IPS DF 4.7 (cell line): ENCODE measurements around the gene PDCL2.
"Not testable (repeated sequence)": the region's sequence is repeated elsewhere in the genome, so short reads cannot be mapped to it uniquely, and the experiment has no call there.

ENCODE experiments used
- DNase-seq: peaks from one replicate; pipeline ENCODE4 v3.0.0-alpha.2; 2013; ENCODE audit warnings: low spot score; ENCODE audit errors: extremely low read depth

The PDCL2 gene

DNA sequence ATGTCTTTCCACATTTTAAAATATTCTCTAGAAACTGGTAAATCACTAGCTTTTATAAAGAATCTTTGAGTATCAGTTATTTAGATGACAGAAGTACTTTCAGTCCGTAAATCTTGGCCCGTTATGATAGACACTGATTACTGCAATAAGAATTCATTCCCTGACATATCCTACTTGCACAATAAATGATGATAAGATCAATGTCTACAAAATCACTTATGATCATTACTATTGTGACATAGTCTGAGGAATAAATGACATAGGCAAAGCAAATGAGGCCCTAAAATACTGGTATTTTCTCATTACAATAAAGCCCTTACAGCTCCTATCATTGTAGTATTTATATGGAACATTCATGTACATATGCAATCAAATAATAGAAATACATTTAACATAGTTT lies 6.6 kb upstream of the PDCL2 start:
- no peak for DNase-seq

DNA sequence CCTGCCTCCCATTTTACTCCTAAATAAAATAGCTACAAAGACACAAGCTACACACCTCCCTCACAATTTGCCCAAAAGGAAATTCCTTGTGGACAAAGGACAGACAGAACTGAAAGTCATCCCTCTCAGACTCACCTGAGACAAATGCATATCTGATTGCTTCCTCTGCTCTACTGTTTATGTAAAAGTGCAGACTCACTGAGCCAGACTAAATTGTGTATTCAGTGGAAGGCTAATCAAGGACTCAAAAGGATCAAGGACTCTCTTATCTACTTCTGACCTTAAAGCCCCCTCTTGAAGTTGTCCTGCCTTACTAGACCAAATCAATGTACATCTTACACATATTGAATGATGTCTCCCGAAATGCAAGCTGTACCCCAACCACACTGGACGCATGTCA lies 3.9 kb downstream of the PDCL2 start:
- DNase-seq: no peak

DNA sequence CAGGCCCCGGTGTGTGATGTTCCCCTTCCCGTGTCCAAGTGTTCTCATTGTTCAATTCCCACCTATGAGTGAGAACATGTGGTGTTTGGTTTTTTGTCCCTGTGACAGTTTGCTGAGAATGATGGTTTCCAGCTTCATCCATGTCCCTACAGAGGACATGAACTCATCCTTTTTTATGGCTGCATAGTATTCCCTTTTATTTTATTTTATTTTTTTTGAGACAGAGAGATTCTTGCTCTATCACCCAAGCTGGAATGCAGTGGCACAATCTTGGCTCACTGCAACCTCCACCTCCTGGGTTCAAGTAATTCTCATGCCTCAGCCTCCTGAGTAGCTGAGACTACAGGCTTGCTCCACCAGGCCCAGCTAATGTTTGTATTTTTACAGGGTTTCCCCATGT lies 9.3 kb downstream of the PDCL2 start:
- DNase-seq: not testable (repeated sequence)

DNA sequence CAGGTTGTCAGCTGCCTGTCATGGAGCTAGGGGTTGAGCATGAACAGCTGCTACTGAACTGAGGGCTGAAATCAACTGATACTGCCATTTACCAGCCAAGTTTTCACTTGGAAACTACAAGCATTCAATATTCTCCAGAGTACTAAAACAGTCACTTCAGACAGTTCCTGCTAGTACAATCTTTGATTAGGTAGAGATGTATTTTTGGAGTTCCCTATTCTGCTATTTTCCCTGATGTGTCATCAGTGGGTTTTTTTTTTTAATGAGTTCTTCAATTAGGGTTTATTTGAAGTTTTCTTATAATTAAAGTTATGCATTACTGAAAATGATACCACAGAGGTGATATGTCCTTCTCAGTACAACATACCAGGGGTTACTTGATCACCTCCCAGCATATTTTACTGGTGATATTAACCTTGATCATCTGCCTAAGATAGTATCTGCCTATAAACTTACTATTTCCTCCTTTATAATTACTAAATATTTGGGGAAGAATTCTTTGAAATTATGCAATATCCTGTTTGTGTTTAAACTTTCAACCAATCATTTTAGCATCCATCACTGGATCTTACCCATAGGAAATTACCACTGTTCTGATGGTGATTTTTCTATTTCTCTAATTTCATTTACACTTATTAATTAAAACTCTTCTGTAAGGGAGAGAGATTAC lies 13.6 kb downstream of the PDCL2 start:
- DNase-seq: no peak

DNA sequence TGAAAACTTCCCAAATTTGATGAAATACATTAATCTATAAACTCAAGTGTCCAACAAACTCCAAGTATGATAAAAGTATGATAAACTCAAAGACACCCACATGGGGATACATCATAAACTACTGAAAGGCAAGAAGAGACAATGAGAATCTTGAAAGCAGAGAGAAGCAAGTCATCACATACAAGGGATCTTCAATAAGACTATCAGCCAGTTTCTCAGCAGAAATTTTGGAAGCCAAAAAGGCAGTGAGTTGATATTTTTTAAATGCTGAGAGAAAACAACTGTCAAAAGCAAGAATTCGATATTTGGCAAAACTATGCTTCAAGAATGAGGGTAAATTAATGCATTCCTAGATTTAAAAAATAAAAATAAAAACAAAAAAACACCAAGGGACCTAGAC lies 16.5 kb downstream of the PDCL2 start:
- DNase-seq: no peak

DNA sequence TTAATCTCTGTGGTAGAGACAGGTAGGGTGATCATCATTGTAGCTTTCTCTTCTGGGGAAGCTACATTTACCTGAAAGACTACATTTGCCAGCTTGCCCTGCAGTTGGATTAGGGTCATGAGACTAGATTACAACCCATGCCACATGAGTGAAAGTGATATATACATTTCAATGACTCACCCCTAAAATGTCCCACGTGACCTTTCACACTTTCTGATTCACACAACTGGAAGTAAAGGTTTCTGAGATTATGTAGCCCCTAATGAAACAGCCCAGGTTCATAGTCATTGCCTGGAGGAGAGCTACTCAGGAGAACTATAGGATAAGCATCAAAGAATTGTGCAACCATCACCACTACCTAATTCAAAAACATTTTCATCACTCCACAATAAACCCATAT lies 17.8 kb downstream of the PDCL2 start:
- no peak for DNase-seq

DNA sequence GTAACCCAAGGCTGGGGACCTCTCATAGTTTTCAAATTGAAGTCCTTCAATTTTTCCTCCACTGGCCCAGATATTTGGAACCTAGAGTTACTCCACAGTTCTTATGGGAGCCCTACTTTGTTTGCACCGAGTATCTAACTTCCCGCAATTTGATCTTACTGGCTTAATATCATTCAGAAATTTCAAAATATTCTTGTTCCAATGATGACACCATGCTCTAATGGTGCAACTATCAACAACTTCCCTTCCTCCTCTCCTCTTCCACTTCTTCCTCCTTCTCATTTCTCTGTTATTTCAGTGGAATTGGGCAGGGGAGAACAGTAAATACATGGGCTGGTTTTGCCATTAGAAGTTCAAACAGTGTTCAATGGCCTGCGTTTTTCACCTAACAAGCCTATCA lies 20.2 kb downstream of the PDCL2 start:
- no peak for DNase-seq

DNA sequence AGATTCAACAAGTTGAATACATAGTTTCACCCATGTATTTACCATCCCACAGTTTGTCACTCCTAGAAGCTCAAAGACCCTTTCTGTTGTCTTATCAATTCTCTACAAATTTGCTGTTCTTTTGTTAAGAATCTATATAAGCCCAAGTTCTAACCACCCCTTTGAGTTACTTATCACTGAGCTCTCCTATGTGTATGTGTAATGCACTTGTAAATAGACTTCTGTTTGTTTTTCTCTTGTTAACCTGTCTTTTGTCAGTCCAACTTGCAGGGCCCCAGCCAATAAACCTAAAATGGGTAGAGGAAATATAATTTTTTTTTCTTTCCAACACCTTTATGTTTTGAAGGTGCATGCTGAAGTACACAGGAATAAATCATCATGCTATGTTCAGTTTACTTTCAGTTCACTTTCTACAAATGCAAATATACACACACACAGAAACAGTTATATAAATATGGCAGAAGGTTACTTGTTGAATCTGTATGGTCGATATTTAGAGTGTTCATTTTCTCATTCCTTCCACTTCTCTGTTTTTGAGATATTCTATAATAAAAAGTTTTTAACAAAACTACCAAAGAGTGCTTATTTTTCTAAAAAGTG lies 23.0 kb downstream of the PDCL2 start:
- no peak for DNase-seq

DNA sequence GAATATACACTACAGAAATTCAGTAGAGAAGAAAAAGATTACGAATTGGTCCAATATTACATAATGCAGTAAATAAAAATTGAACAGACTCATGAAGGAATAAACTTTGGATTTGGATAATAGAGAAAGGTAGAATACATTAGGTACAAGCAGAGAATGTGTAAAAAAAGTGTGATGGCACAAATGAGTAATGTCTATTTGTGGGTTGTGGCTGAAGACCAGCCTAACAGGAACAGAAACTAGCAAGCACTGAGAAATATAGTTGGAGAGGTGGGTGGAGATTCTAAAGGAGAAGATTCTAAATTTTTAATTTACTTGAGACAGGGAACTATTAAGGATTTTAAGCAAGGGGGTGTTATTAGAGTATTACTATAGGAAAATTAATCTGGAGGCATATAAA lies 30.2 kb downstream of the PDCL2 start:
- DNase-seq: no peak

DNA sequence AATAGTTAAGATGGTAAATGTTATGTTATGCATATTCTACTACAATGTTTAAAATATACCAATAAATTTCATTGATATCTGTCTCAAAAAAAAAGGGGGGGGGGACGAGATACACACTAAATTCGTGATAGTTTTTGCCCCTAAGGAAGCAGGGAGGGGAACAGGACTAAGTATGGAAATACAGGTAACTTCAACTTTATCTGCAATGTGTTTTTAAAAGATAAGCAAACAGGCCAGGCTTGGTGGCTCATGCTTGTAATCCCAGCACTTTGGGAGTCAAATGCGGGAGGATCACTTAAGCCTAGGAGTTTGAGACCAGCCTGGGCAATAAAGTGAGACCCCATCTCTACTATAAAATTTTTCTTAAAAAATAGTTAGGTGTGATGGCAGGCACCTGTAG lies 31.9 kb downstream of the PDCL2 start:
- no peak for DNase-seq

DNA sequence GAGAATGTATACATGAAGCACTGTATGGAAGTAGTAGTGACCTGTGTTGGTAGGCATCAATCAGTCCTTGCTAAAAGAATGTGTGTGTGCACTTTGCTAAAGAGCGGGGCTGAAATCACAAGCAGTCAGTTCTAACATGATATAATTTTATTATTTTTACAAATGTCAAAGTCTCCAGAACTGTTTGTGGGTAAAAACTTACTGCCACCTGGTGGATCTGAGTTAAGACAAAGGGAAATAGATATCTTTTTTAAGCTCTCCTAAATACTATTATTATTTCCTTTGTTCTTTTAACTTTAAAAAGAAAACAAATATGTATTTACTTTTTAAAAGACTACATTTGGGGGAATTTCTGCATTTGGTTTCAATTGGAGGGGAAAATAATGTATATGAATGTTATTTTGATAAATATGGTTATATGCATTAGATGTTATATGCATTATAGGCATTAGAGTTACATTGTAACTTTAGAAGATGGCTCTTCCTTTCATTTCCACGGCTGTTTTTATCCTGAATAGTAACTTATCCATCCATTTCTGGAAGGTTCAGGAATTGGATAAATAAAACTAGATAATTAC lies 37.5 kb downstream of the PDCL2 start:
- DNase-seq: no peak

DNA sequence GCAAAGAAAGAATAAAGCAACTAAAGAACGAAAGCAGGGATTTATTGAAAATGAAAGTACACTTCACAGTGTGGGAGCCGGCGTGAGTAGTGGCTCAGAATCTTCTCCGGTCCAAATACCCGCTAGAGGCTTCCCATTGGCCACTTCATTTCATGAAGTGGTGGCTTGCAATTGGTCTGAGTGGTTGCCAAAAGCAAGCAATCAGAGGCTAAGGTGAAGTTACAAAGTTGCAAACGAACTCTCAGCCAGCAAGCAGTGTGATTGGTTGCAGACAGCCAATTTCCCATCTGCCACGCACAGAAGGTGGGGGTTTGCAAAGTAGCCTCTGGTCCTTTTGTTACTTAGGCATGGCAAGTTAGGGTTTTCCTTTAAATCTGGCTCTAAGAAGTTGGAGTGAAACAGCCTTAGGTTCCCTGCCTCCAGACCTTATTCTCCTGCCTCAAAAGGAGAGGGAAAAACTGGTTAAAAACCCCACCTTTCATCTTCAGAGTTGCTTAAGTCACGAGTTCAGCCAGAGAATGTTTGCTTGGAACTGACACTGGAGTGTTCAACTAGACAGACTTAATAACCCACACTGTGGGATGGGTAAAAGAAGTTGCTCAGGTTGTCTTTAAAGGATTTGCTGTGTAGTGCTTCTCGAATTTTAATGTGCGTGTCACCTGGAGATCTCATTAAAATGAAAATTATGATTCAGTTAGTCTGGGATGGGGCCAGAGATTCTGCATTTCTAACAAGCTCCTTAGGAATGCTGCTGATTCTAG lies 38.4 kb downstream of the PDCL2 start:
- DNase-seq: no peak

DNA sequence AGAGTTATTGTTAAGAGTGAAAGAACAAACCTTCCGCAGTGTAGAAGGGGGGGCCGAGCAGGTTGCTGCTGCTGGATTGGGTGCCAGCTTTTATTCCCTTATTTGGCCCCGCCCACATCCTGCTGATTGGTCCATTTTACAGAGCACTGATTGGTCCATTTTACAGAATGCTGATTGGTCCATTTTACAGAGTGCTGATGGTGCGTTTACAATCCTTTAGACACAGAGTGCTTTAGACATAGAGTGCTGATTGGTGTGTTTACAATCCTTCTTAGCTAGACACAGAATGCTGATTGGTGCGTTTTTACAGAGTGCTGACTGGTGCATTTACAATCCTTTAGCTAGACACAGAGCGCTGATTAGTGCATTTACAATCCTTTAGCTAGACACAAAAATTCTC lies 40.1 kb downstream of the PDCL2 start:
- not testable (repeated sequence) for DNase-seq

DNA sequence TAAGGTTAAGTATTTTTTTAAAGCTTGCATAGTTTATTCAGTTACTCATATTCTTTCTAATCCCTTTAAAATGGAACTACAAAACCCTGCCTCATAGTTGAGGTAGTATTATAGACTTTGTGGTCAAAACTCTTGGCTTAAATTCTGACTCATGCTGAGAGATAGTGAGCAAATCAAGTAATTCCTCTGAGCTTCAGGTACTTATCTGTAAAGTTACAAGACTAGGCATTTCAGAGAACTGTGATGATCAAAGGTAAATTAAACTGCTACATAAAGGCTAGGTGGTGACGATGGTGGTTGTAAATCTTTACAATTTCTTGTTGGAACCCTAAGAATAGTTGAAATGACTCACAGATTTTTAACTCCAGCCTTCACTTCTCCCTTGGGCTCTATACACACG lies 42.2 kb downstream of the PDCL2 start:
- DNase-seq: no peak

DNA sequence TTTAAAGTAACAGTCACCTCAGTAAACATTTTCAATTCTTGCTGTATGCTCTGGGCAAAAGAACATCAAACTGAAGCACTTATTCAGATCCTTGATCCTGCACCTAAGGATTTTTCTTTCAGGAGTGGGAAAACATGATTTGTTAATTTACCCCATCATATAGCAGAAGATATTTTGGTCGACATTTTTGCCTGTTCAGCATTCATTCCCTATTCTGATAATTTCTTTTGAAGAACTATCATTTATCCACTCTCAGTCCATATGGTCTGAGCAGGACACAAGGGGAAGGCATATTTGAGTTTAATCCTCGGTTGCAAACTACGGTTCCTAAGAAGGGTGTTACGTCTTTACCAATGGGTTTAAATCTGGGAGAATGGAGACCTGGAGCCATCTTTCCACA lies 44.1 kb downstream of the PDCL2 start:
- DNase-seq: no peak

DNA sequence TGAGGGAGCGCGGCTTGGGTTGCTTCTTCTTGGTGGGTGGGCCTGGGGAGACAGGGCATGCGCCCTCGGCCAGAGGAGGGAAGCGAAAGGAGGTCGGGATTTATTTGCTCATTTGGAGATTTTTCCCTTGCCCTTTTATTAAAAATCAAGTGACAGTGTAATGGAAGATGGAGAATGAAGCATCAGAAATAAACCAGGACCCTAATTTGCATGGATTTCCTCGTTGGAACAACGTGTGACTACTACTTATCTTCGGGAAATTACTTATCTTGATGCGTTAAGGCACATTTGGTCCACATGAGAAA lies 44.6 kb downstream of the PDCL2 start:
- DNase-seq: no peak

DNA sequence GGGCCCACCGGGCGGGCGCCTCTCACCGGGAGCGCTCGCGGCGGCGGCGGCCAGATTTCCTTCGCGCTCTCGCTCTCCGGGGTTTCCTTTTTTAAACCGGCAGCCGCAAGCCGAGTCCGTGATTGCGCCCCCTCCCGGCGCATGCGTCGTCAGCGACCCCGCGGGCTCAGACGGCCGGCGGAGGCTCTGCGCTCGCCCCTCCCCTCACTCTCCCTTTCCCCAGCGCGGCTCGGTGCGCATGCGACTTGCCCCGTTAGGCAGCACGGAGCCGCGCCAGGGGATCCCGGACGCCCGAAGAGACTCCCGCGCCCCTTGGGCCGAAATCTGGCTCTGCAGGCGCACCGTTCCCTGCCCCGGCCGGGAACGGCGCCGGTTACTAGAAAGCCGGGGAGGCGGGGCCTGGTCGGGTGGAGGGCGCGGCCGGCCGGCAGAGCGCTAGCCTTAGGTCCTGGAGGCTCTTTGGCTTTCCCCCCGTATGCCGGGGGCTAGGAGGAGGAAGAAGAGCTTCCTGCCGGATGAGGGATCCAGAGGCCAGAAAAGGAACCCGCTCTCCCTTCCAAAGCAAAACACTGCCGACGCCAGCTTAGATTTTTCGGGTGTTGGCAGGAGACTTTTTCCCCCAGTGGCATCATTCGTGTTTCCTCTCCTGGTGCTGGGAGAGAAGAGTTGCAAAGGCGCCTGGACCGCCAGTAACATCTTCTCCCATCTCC lies 45.1 kb downstream of the PDCL2 start, which contains the start of gene CLOCK:
TSS of gene CLOCK (minus strand) at position 154 of the 710 bp plus-strand sequence. CDS start 64,124 bp downstream, outside the sequence.
- DNase-seq: no peak

DNA sequence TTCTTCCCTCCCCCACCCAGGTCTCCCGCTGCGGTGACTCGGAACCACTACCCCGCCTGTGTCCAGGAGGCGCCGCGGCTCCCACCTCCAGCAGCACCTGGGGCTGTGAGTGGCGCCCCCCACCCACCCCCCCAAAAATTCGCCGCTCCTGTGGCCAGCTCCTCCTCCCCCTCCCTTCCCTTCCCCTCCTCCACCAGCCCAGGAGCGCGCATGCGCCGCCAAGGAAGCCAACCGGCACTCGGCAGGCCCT lies 45.6 kb downstream of the PDCL2 start:
- no peak for DNase-seq

DNA sequence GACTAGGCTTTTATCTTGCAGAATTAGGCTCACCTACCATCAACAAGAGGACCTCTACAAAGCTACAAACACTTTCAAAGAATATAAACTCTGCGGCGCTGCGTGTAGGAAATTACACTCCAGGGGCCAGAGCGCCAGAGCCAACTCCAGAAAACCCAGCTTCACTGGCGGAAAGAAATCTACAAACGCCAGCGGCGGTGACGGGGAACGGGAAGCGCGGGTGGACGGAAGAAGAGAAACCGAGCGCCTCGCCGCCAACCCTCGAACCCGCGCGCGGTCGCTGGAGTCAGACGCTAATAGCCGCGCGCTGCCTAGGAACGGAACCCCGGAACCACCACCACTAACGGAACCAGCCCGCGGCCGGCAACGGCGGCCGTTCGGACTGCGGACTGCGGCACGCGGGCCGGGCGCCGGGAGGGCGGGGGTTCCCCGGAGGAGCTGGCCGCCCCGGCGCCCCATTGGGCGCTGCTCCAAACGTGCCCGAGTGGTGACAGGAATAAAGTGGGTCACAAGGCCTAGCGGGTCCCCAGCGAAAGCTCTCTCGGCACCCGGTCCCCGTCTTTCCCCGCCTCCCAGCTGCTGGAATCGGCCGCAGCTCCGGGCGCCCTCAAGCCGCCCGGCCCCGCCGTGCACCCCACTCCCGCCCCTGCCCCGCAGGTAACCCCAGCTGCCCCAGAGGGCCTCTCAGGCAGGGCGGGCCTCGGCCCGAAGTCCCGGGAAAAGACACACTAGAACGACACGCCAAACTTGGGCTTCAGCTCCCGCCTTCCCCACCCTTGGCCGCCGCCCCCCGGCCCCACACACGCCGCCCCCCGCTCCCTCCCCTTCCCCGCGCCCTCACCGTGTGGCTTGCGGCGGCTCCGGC lies 46.2 kb downstream of the PDCL2 start:
- DNase-seq: no peak

DNA sequence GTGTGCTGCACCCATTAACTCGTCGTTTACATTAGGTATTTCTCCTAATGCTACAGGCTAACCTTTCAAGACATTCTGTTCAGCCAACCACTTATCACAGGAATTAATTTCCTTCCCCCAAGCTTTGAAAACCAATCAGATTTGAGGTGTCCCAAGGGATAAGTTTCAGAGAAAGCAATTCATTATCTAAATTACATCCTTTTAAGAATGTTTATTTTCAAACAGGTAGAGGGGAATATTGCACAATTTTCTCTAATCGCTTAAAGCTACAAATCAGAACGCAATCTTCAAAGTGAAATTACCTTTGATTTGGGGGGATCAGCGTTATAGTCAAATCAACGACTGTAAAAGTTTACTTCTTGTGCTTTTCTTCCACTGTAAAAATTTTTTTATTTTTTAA lies 46.9 kb downstream of the PDCL2 start:
- no peak for DNase-seq

DNA sequence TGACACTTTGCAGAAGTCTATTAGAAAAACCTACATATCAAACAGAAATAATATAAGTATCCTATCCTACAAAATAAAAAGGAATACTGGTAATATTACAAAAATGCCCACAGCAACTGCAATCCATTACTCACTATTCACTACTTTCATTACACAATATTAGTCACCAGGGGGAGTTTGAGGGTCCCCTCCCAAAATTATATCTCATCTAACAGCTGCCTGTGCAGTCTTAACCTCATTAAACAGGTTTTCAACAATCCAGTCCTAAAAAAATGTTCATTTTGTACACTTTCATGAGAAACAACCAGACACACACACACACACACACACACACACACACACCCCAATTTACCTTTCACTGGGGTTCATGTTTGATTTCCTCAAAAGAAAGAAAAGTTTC lies 48.2 kb downstream of the PDCL2 start:
- DNase-seq: no peak
